A673 (cell line): Measurements from ENCODE around the gene HES7.

Experiments used
- CTCF ChIP-seq: fragments of 300-800, 200-600 bp; sonication (generic); conservative IDR thresholded peaks from 2 replicates; pipeline ENCODE4 v1.5.1; 2017; ENCODE audit warnings: low read depth, mild to moderate bottlenecking, antibody characterized with exemption, low read length, moderate library complexity, mixed read lengths
- EZH2 ChIP-seq: fragments of 200-600 bp; sonication (generic); IDR thresholded peaks from 2 replicates; pipeline ENCODE4 v1.6.1; 2017; ENCODE audit warnings: borderline replicate concordance, low read depth, mild to moderate bottlenecking, mixed read lengths, antibody characterized with exemption, low read length; ENCODE audit not compliant: poor library complexity, severe bottlenecking

DNA sequence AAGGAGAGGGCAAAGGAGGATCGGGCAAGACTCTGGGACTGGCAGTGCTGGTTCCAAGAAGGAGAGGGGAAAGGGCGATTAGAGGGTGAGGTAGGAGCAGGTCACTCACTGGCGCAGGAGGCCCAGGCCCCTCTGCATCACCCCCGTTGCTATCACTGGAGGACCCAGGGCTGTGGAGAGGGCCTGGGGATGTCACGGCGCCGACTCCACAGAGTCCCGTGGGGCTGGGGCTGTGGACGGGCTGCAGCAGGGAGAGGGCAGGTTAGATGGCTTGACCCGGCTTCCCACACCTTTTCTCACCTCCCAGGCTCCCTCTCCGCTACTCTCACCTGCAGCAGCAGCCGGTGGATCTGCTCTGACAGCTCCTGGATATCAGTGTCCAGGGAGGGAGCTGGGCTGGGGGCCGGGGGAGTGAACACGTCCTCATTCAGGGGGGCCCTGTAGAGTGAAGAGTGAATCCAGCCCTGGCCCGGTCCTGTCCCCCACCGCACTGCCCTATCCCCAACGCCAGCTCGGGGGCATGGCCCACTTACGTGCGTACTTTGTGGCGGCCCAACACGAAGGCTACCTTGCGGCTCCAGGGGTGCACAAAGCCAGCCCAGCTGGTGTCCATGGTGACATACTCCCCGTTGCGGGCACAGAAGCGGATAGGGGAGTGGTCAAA lies 23.4 kb upstream of the HES7 start:
- TF ChIP-seq CTCF (no peak), EZH2 (no peak)
